GM12878 (cell line): ENCODE results near the gene ZNF335. TPM values are rescaled to one million over a fixed set of nuclear protein-coding genes. Genes with fewer than 3 reads are reported as not detected.

Experiments used
- ATAC-seq: fragments of 200-7000 bp; cut with Tn5 transposase; 3 replicates; pipeline ENCODE4 v1.9.1; 2020; ENCODE audit warnings: mild to moderate bottlenecking, moderate library complexity
- BruUV-seq: library from RNA; stranded (reverse); fragments of 400-500 nt; replicated peaks from 2 replicates; lab custom pipeline; 2021; lab: Mats Ljungman, UMichigan
- CTCF ChIA-PET: fragments of 300-600 bp; sonication (Branson Sonifier 250); formaldehyde crosslinking; extraction: SDS; loops from one replicate; lab custom pipeline; 2021; ENCODE audit warnings: inconsistent platforms; lab: Yijun Ruan, JAX
- POLR2A ChIA-PET: fragments of 350-600 bp; formaldehyde crosslinking; extraction: SDS; loops from one replicate; lab custom pipeline; 2021; ENCODE audit warnings: inconsistent platforms; lab: Charles Lee
- RAD21 ChIA-PET: fragments of 300-600 bp; sonication (Branson Sonifier 250); formaldehyde crosslinking; loops from one replicate; lab custom pipeline; 2023; ENCODE audit warnings: antibody characterized with exemption; ENCODE audit not compliant: unreplicated experiment; lab: Charles Lee
- SMC1A ChIA-PET: fragments of 300-600 bp; sonication (Branson Sonifier 250); formaldehyde crosslinking; loops from one replicate; lab custom pipeline; 2023; ENCODE audit not compliant: unreplicated experiment, uncharacterized antibody; lab: Charles Lee
- DNase-seq: peaks from one replicate; pipeline ENCODE4 v3.0.0-alpha.2; 2011; ENCODE audit warnings: low read depth, low spot score
- FAIRE-seq: peaks from 3 replicates; lab custom pipeline; 2011; peaks lifted over from hg19 to GRCh38; lab: Jason Lieb, UNC
- H2AFZ ChIP-seq: 2 replicates; pipeline ENCODE4 v1.6.0; 2011; ENCODE audit warnings: low read depth, low read length, control low read depth; ENCODE audit not compliant: control insufficient read depth
- H3K27ac ChIP-seq: 2 replicates; pipeline ENCODE4 v1.5.1; 2011; ENCODE audit warnings: control low read depth; ENCODE audit not compliant: control insufficient read depth, insufficient read depth
- H3K27me3 ChIP-seq, 2 experiments: replicated peaks in 1 of 2; 2 replicates each; pipeline versions ENCODE4 v1.6.0 to v1.6.1; 2011; ENCODE audit warnings: low read length in 1 of 2; ENCODE audit not compliant: control insufficient read depth in 2 of 2, insufficient read depth in 2 of 2
- H3K36me3 ChIP-seq, 2 experiments: 2 replicates each; pipeline ENCODE4 v1.5.1; 2011; ENCODE audit warnings: low read length in 1 of 2; ENCODE audit not compliant: control insufficient read depth in 2 of 2, insufficient read depth in 2 of 2
- H3K4me1 ChIP-seq: 2 replicates; pipeline ENCODE4 v1.6.1; 2011; ENCODE audit warnings: mild to moderate bottlenecking, low read length, moderate library complexity, mixed read lengths; ENCODE audit not compliant: control insufficient read depth, insufficient read depth
- H3K4me2 ChIP-seq: 2 replicates; pipeline ENCODE4 v1.6.0; 2011; ENCODE audit warnings: control low read depth; ENCODE audit not compliant: control insufficient read depth, insufficient read depth
- H3K4me3 ChIP-seq: fragments of 200-600 bp; sonication (generic); 2 replicates; pipeline ENCODE4 v1.5.1; 2016
- H3K79me2 ChIP-seq: 2 replicates; pipeline ENCODE4 v1.6.0; 2011; ENCODE audit warnings: low read length; ENCODE audit not compliant: control insufficient read depth, insufficient read depth
- H3K9ac ChIP-seq: 2 replicates; pipeline ENCODE4 v1.8.0; 2011; ENCODE audit warnings: low read length, control low read depth, mixed read lengths; ENCODE audit not compliant: control insufficient read depth, insufficient read depth
- H3K9me3 ChIP-seq: replicated peaks from 3 replicates; pipeline ENCODE4 v1.5.1; 2011; ENCODE audit warnings: mild to moderate bottlenecking, low read length; ENCODE audit not compliant: control insufficient read depth, insufficient read depth
- H4K20me1 ChIP-seq: 2 replicates; pipeline ENCODE4 v1.6.0; 2011; ENCODE audit not compliant: control insufficient read depth, insufficient read depth
- ASH2L ChIP-seq: fragments of 300-600, 200-600 bp; sonication (generic); IDR thresholded peaks from 2 replicates; pipeline ENCODE4 v1.6.1; 2017; ENCODE audit warnings: low read depth, mild to moderate bottlenecking, borderline replicate concordance
- GATAD2B ChIP-seq: fragments of 450-650 bp; conservative IDR thresholded peaks from 2 replicates; pipeline ENCODE4 v1.6.1; 2017; ENCODE audit warnings: low read depth, mild to moderate bottlenecking, moderate library complexity
- HSF1 ChIP-seq: fragments of 150-350 bp; IDR thresholded peaks from 2 replicates; pipeline ENCODE4 v1.6.1; 2014; ENCODE audit warnings: mild to moderate bottlenecking, low read depth, low read length
- MLLT1 ChIP-seq: fragments of 450-650 bp; IDR thresholded peaks from 2 replicates; pipeline ENCODE4 v1.6.1; 2016; ENCODE audit warnings: mild to moderate bottlenecking
- MTA3 ChIP-seq: IDR thresholded peaks from 2 replicates; pipeline ENCODE4 v1.6.1; 2012; ENCODE audit warnings: low read length, inconsistent platforms, borderline replicate concordance
- NR2C1 ChIP-seq: fragments of 450-650 bp; IDR thresholded peaks from 2 replicates; pipeline ENCODE4 v1.6.1; 2017; ENCODE audit warnings: antibody characterized with exemption, mild to moderate bottlenecking, moderate library complexity
- PKNOX1 ChIP-seq: fragments of 450-650 bp; IDR thresholded peaks from 2 replicates; pipeline ENCODE4 v1.6.1; 2016; ENCODE audit warnings: mild to moderate bottlenecking
- RAD21 ChIP-seq: IDR thresholded peaks from 2 replicates; pipeline ENCODE4 v1.6.1; 2011; ENCODE audit warnings: mild to moderate bottlenecking, low read depth, low read length, moderate library complexity; ENCODE audit not compliant: insufficient read depth
- SREBF1 ChIP-seq: IDR thresholded peaks from 2 replicates; pipeline ENCODE4 v1.6.1; 2012; ENCODE audit warnings: mild to moderate bottlenecking, low read length
- ZNF24 ChIP-seq: fragments of 450-650 bp; IDR thresholded peaks from 2 replicates; pipeline ENCODE4 v1.6.1; 2017; ENCODE audit warnings: antibody characterized with exemption, mild to moderate bottlenecking
- ZNF687 ChIP-seq: fragments of 450-650 bp; IDR thresholded peaks from 2 replicates; pipeline ENCODE4 v1.6.1; 2017; ENCODE audit warnings: mild to moderate bottlenecking, moderate library complexity
- WGBS: methylation state at CpG from one replicate; pipeline ENCODE4 v1.1.6; 2016; ENCODE audit warnings: low lambda C conversion rate; ENCODE audit not compliant: insufficient replicate concordance, insufficient coverage; ENCODE audit errors: missing lambda C conversion rate; 5-methylcytosine and 5-hydroxymethylcytosine counted together
- in situ Hi-C: fragments of 300-500 bp; cut with MboI; formaldehyde crosslinking; loops from 9 replicates; pipeline ENCODE4 v1.14.3; 2018; ENCODE audit warnings: mixed read lengths
- intact Hi-C: fragments of 100-400 bp; cut with micrococcal nuclease; formaldehyde crosslinking; loops from one replicate; pipeline ENCODE4 v1.14.2; 2022; ENCODE audit not compliant: unreplicated experiment
- polyA plus RNA-seq, 11 experiments: library from polyadenylated mRNA; depleted of rRNA in 4 of 11; unstranded in 6 of 11; stranded (reverse) in 5 of 11; fragments of >200 nt; fragmentation: Nextera tagmentation in 4 of 11; fragmentation: Illumina TruSeq in 1 of 11; extraction: Ambion mirVana in 4 of 11; extraction: Trizol in 1 of 11; gene quantifications; 1 replicate in 1 of 11; 2 replicates in 10 of 11; pipeline versions ENCODE4 v1.2.1 to v1.2.3, GENCODE V29; 2011 to 2016; ENCODE audit warnings: inconsistent platforms in 2 of 11, missing spikeins in 2 of 11, low read depth in 1 of 11
- total RNA-seq, 4 experiments: library from RNA; depleted of rRNA in 3 of 4; stranded (reverse); fragments of >200 nt in 3 of 4; fragmentation: Illumina TruSeq in 1 of 4; extraction: Trizol in 1 of 4; gene quantifications; 2 replicates each; pipeline versions ENCODE4 v1.2.1 to v1.2.3, GENCODE V29; 2013 to 2021

Gene ZNF335
- total and polyA plus RNA-seq, 10 of the 15 experiments (the other 5 are each of a cell fraction or from before 2014, with no cell fraction given) = 0.74 to 30.1 (median 14.5) TPM

- SMC1A ChIA-PET = interaction anchor here (1.0 to 4.1 kb wide), 4 partner anchors 10 to 58 kb away, joined by 3 to 14 read pairs (median 6); no protein-coding TSS in a partner anchor
- RAD21 ChIA-PET = interaction anchor here (0.8 to 4.1 kb wide), 5 partner anchors 13 to 386 kb away, joined by 3 to 21 read pairs (median 5); no protein-coding TSS in a partner anchor
- FAIRE-seq (no peak), ATAC-seq (peak; percentile 89), DNase-seq (no peak)
- in situ Hi-C loops = no loop called here
- intact Hi-C loops = loop anchor here (5.0 kb wide), 3 partner anchors 40 to 115 kb away; partner anchors contain the start of genes CTSA, NCOA5 and NEURL2
- Histone ChIP-seq H4K20me1 (no peaks in the 10 kb centered on the region), H3K9ac (peak overlapping the region; percentile 66), H2AFZ (peak overlapping the region; percentile 88), H3K79me2 (peaks cover 34% of the 10 kb centered on the region), H3K9me3 (no peaks in the 10 kb centered on the region; the same call in 2 of the 3 replicates), H3K4me3 (peak overlapping the region; percentile 79), H3K27me3 (no peaks in the 10 kb centered on the region; a peak in 1 of 4 replicates), H3K27ac (peak overlapping the region; percentile 97), H3K36me3 (peaks cover 5 to 8% of the 10 kb centered on the region in 2 experiments), H3K4me1 (peaks cover 5% of the 10 kb centered on the region), H3K4me2 (peak overlapping the region; percentile 83)
- POLR2A ChIA-PET = interaction anchor here (0.6 to 1.7 kb wide), 6 partner anchors 32 to 630 kb away, joined by 3 to 9 read pairs (median 4); partner anchors contain the start of gene PCIF1
- 48% methylated on average over 29 of the region's 29 CpGs for WGBS
- CTCF ChIA-PET = interaction anchor here (0.5 to 12.1 kb wide), 9 partner anchors 10 to 202 kb away, joined by 3 to 151 read pairs (median 4); no protein-coding TSS in a partner anchor
- BruUV-seq = TSS peak; percentile 92
- TF ChIP-seq ASH2L (no peak), GATAD2B (no peak), MTA3 (0 out of 2 replicates have a peak, but pooled peaks have one; percentile 15), ZNF24 (no peak), HSF1 (no peak), ZNF687 (peak; percentile 46; the same call in 1 of the 2 replicates), NR2C1 (no peak), SREBF1 (no peak), MLLT1 (peak; percentile 18), RAD21 (no peak), PKNOX1 (peak; percentile 89)
Measured at GRCh38 chr20:45972500-45973183, 639 bp upstream of the ZNF335 start.
